ENCODE data around the gene OMD. TPM values are rescaled to one million over a fixed set of nuclear protein-coding genes. Genes with fewer than 3 reads are reported as not detected.

OMD gene
- total RNA-seq, 1 experiment from 2014 or later, result not detected

DNA sequence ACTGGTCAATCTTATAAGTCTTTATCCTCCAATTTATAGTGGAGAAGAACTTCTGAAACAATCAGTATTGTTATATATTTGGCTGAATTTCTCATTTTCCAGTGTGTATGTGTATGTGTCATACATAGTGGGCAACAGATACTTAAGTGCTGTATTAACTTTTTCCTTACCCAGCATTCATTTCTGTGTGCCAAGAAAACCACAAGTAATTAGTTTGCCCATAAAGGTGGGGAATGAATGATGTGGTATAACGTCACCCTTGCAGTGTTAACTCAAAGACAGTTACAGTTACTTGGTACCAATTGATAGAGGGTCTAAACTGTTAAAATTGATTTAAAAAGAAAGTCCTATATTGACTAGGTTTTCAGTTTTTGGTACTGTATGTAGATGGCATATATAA, 21.9 kb downstream of the OMD start:
- Histone ChIP-seq H3K79me2 (ENCODE audit: insufficient read depth, low read length) (no peaks in the 10 kb centered on the region), H3K4me1 (ENCODE audit: control insufficient read depth in 1 of 2, insufficient read depth in 2 of 2, low read length in 2 of 2) (no peaks in the 10 kb centered on the region), H3K4me2 (ENCODE audit: low read length) (no peak overlapping the region), H3K9me3 (ENCODE audit: control insufficient read depth in 1 of 2, insufficient read depth in 1 of 2, low read depth in 1 of 2, low read length in 2 of 2) (no peaks in the 10 kb centered on the region), H3K9ac (ENCODE audit: low read length) (no peak overlapping the region), H2AFZ (ENCODE audit: low read depth, low read length, poor library complexity, severe bottlenecking) (no peak overlapping the region), H4K20me1 (ENCODE audit: insufficient read depth) (no peaks in the 10 kb centered on the region), H3K27ac (ENCODE audit: low read depth, low read length) (no peak overlapping the region), H3K4me3 (replicated peaks in 1 of 2; ENCODE audit: low read depth in 1 of 2, low read length in 2 of 2) (no peak overlapping the region), H3K27me3 (ENCODE audit: insufficient read depth, low read length) (no peaks in the 10 kb centered on the region), H3K9me2 (ENCODE audit: insufficient read depth) (no peaks in the 10 kb centered on the region), H3K36me3 (ENCODE audit: control insufficient read depth in 1 of 2, insufficient read depth in 2 of 2, low read length in 2 of 2) (no peaks in the 10 kb centered on the region)
- TF ChIP-seq, protein P1, sequence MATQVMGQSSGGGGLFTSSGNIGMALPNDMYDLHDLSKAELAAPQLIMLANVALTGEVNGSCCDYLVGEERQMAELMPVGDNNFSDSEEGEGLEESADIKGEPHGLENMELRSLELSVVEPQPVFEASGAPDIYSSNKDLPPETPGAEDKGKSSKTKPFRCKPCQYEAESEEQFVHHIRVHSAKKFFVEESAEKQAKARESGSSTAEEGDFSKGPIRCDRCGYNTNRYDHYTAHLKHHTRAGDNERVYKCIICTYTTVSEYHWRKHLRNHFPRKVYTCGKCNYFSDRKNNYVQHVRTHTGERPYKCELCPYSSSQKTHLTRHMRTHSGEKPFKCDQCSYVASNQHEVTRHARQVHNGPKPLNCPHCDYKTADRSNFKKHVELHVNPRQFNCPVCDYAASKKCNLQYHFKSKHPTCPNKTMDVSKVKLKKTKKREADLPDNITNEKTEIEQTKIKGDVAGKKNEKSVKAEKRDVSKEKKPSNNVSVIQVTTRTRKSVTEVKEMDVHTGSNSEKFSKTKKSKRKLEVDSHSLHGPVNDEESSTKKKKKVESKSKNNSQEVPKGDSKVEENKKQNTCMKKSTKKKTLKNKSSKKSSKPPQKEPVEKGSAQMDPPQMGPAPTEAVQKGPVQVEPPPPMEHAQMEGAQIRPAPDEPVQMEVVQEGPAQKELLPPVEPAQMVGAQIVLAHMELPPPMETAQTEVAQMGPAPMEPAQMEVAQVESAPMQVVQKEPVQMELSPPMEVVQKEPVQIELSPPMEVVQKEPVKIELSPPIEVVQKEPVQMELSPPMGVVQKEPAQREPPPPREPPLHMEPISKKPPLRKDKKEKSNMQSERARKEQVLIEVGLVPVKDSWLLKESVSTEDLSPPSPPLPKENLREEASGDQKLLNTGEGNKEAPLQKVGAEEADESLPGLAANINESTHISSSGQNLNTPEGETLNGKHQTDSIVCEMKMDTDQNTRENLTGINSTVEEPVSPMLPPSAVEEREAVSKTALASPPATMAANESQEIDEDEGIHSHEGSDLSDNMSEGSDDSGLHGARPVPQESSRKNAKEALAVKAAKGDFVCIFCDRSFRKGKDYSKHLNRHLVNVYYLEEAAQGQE (IDR thresholded peaks at IDR 0.05; ENCODE audit: low read depth), result no peak
- no peak for DNase-seq (ENCODE audit: low read depth, low spot score)
- intact Hi-C loops (cut with micrococcal nuclease), result no loop called here
- no peak for ATAC-seq
- RAD21 ChIA-PET (ENCODE audit: low non-redundant PET in 1 of 2, low total read pairs in 2 of 2, uncharacterized antibody in 2 of 2, unreplicated experiment in 2 of 2), result no interaction called here
- POLR2A ChIA-PET, result no interaction called here
- BruUV-seq (replicated peaks), result no TSS peak
- CTCF ChIA-PET, result no interaction called here

DNA sequence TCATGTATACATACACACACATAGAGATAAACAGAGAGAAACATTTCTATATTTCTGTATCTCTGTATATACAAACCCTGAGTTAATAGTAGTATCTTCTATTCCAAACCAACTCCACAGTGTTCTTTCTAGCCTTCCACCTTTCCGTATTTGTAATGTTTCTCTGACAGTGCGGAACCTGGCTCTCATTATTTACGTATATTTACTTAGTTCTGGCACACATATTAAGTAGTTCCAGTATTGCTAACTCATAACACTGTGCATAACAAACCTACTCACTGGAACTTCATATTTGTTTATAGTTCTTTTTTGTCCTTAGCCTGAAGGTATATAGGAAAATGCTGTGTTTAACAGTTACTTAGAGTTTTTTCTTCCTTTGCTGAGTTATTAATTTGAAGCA, 26.4 kb downstream of the OMD start:
- no peak overlapping the region for H3K27ac ChIP-seq (ENCODE audit: low read depth, low read length)
- H3K27me3 ChIP-seq (ENCODE audit: insufficient read depth, low read length), result no peaks in the 10 kb centered on the region
- ChIA-PET CTCF (no interaction called here), POLR2A (no interaction called here), RAD21 (ENCODE audit: low non-redundant PET in 1 of 2, low total read pairs in 2 of 2, uncharacterized antibody in 2 of 2, unreplicated experiment in 2 of 2) (no interaction called here)
- intact Hi-C loops (cut with micrococcal nuclease), result no loop called here
- DNase-seq (ENCODE audit: low read depth, low spot score), result no peak
- H2AFZ ChIP-seq (ENCODE audit: low read depth, low read length, poor library complexity, severe bottlenecking), result no peak overlapping the region
- H3K4me3 ChIP-seq (replicated peaks in 1 of 2; ENCODE audit: low read depth in 1 of 2, low read length in 2 of 2), result no peak overlapping the region
- H3K36me3 ChIP-seq (ENCODE audit: control insufficient read depth in 1 of 2, insufficient read depth in 2 of 2, low read length in 2 of 2), result no peaks in the 10 kb centered on the region
- BruUV-seq (replicated peaks), result no TSS peak
- ATAC-seq, result no peak
- no peak overlapping the region for H3K4me2 ChIP-seq (ENCODE audit: low read length)
- H3K4me1 ChIP-seq (ENCODE audit: control insufficient read depth in 1 of 2, insufficient read depth in 2 of 2, low read length in 2 of 2), result no peaks in the 10 kb centered on the region
- H3K9me2 ChIP-seq (ENCODE audit: insufficient read depth), result no peaks in the 10 kb centered on the region
- H3K9ac ChIP-seq (ENCODE audit: low read length), result no peak overlapping the region
- TF ChIP-seq SP1 (IDR thresholded peaks at IDR 0.05; ENCODE audit: low read depth), result no peak
- no peak for TF ChIP-seq ZNF274 (IDR thresholded peaks at IDR 0.05; ENCODE audit: low read depth, low read length)
- no peak for TF ChIP-seq CBX3 (IDR thresholded peaks at IDR 0.05; ENCODE audit: low read depth)
- TF ChIP-seq JUND (IDR thresholded peaks at IDR 0.05), result no peak
- no peak for TF ChIP-seq SIN3A (IDR thresholded peaks at IDR 0.05; ENCODE audit: low read depth)
- no peaks in the 10 kb centered on the region for H3K9me3 ChIP-seq (ENCODE audit: control insufficient read depth in 1 of 2, insufficient read depth in 1 of 2, low read depth in 1 of 2, low read length in 2 of 2)
- H4K20me1 ChIP-seq (ENCODE audit: insufficient read depth), result no peaks in the 10 kb centered on the region
- H3K79me2 ChIP-seq (ENCODE audit: insufficient read depth, low read length), result no peaks in the 10 kb centered on the region
